Measurements from ENCODE around the gene SYT2.

Gene SYT2

DNA sequence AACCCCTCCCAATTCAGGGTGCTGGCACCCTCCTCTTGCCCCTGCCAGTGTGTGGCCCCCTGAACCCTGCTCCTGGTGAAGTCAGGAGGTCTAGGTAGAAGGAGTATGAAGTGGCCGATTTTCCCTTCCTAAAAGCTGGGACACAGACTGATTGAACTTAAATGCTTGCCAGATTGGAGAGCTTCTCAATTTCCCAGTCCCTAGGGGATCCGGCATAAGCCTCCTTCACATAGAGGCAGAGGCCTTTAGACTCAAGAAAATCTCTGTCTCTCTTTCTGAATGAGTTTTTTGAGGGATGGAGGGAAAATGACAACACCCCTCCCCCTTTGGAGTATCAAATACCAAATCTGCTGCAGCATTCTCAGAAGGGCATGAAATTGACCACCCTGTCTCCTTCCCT, 51.5 kb downstream of the SYT2 start:
- peaks cover 3% of the 10 kb centered on the region for H3K4me1 ChIP-seq (ENCODE audit: control insufficient read depth, insufficient read depth, low read length, unreplicated experiment)
- no peaks in the 10 kb centered on the region for H3K36me3 ChIP-seq (ENCODE audit: insufficient read depth, low read length)
- H3K27me3 ChIP-seq (ENCODE audit: insufficient read depth, low read length): peaks cover 86% of the 10 kb centered on the region
- H2AFZ ChIP-seq (ENCODE audit: low read length, unreplicated experiment): no peak overlapping the region
- no peaks in the 10 kb centered on the region for H3K79me2 ChIP-seq (ENCODE audit: control insufficient read depth, insufficient read depth, low read length, unreplicated experiment)
- no peak overlapping the region for H3K4me3 ChIP-seq (ENCODE audit: low read depth, low read length)
- H3K27ac ChIP-seq (ENCODE audit: low read depth, low read length): no peak overlapping the region

DNA sequence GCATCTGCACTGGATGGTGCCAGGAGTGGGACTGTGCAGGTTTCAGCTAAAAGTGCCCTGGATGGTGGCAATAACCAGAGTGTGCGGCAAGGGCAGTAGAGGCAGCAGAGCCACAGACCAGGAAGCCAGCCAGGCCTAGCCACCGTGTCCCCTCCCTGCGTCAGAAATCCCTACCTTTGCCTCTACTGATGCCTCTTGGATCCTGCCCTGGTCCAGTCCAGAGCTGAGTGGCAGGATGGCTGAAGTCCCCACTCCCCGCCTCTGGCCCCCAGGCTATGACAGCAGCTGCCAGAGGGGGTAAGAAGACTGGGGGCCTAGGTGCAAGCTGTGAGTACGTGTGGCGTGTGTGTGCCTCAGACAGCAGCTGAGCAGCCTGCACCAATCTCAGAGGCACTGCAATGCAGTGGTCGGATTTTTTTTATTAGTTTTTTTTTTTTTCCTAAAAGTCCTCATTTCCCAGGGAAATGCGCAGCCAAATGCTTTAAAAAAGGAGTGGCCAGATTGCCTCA, 51.9 kb downstream of the SYT2 start:
- Histone ChIP-seq H3K79me2 (ENCODE audit: control insufficient read depth, insufficient read depth, low read length, unreplicated experiment) (no peaks in the 10 kb centered on the region), H3K27ac (ENCODE audit: low read depth, low read length) (no peak overlapping the region), H2AFZ (ENCODE audit: low read length, unreplicated experiment) (no peak overlapping the region), H3K4me1 (ENCODE audit: control insufficient read depth, insufficient read depth, low read length, unreplicated experiment) (no peaks in the 10 kb centered on the region), H3K4me3 (ENCODE audit: low read depth, low read length) (no peak overlapping the region), H3K36me3 (ENCODE audit: insufficient read depth, low read length) (no peaks in the 10 kb centered on the region), H3K27me3 (ENCODE audit: insufficient read depth, low read length) (peaks cover 86% of the 10 kb centered on the region)

DNA sequence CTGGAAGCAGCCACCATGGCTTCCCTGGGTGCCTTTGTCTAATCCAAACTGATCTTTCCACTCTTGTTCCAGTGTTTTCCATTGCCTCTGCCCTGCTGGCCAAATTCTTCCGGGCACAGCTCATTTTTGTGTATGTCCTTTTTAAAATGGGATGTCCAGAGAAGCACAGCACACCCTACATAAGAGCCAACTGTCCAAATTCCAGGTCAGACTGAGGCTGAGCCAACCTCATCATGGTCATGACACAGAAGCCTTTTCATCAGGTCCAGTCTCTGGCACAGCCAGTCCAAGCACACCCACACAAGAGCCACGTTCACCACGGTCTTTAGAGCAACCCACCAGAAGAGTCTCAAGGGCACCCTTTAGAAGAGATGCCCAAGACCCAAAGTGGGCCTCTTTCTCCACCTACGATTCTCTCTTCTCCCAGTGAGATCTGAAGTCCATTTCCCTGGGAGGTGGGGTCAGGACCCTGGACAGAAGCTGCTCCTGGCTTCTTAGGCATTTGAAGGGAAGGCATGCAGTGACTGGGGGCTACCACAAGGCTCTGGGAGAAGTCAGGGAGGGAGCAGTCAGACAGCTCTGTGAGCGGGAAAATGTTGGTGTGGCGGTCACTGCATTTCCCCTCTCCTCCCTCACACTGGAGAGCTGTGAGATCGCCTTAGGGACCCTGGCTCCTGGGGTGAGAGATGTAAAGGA, 53.2 kb downstream of the SYT2 start:
- Histone ChIP-seq H3K4me3 (ENCODE audit: low read depth, low read length) (no peak overlapping the region), H3K36me3 (ENCODE audit: insufficient read depth, low read length) (no peaks in the 10 kb centered on the region), H2AFZ (ENCODE audit: low read length, unreplicated experiment) (no peak overlapping the region), H3K27ac (ENCODE audit: low read depth, low read length) (no peak overlapping the region), H3K27me3 (ENCODE audit: insufficient read depth, low read length) (peaks cover 86% of the 10 kb centered on the region), H3K79me2 (ENCODE audit: control insufficient read depth, insufficient read depth, low read length, unreplicated experiment) (no peaks in the 10 kb centered on the region), H3K4me1 (ENCODE audit: control insufficient read depth, insufficient read depth, low read length, unreplicated experiment) (no peaks in the 10 kb centered on the region)

DNA sequence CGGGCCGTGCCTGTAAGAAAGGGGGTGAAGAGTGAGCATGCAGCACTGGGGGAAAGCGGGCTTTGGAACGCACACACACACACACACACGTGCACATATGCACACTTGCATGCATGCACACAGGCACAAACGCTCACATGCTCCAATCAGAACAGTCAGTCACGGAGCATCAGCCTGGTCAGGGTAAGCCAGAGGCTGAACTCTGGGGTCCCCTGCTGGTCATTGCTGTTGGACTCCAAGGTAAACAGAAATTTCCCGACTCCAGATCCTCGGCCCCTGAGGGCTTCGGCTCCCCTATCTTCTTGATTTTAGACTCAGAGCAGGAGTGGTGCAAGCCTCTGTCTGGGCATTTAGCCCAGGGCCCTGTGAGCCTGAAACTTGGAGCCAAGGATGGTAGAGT, 54.2 kb downstream of the SYT2 start:
- H3K79me2 ChIP-seq (ENCODE audit: control insufficient read depth, insufficient read depth, low read length, unreplicated experiment): no peaks in the 10 kb centered on the region
- H3K27me3 ChIP-seq (ENCODE audit: insufficient read depth, low read length): peaks cover 82% of the 10 kb centered on the region
- H2AFZ ChIP-seq (ENCODE audit: low read length, unreplicated experiment): no peak overlapping the region
- no peaks in the 10 kb centered on the region for H3K4me1 ChIP-seq (ENCODE audit: control insufficient read depth, insufficient read depth, low read length, unreplicated experiment)
- no peak overlapping the region for H3K4me3 ChIP-seq (ENCODE audit: low read depth, low read length)
- no peak overlapping the region for H3K27ac ChIP-seq (ENCODE audit: low read depth, low read length)
- no peaks in the 10 kb centered on the region for H3K36me3 ChIP-seq (ENCODE audit: insufficient read depth, low read length)

DNA sequence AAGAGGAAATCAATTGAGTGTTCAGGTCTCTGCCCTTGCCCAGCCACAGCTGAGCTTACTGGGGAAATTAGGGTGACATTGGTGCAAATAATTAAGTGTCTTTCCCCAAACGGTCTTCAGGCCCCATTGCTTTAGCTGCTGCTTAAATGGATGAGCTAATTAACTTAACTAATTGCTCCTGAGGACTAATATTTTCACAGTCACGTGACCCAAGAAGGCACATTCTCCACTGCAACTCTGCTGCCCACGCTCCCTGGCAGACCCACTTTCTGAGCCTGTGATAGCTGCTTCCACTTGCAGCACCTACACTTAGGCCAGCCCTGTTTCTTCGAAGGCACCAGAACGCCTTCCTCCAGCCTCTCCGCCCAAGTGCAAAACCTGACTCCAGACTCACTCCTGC, 56.2 kb downstream of the SYT2 start:
- Histone ChIP-seq H3K36me3 (ENCODE audit: insufficient read depth, low read length) (no peaks in the 10 kb centered on the region), H3K4me3 (ENCODE audit: low read depth, low read length) (no peak overlapping the region), H3K27me3 (ENCODE audit: insufficient read depth, low read length) (peaks cover 86% of the 10 kb centered on the region), H3K79me2 (ENCODE audit: control insufficient read depth, insufficient read depth, low read length, unreplicated experiment) (no peaks in the 10 kb centered on the region), H2AFZ (ENCODE audit: low read length, unreplicated experiment) (no peak overlapping the region), H3K27ac (ENCODE audit: low read depth, low read length) (no peak overlapping the region), H3K4me1 (ENCODE audit: control insufficient read depth, insufficient read depth, low read length, unreplicated experiment) (no peaks in the 10 kb centered on the region)

DNA sequence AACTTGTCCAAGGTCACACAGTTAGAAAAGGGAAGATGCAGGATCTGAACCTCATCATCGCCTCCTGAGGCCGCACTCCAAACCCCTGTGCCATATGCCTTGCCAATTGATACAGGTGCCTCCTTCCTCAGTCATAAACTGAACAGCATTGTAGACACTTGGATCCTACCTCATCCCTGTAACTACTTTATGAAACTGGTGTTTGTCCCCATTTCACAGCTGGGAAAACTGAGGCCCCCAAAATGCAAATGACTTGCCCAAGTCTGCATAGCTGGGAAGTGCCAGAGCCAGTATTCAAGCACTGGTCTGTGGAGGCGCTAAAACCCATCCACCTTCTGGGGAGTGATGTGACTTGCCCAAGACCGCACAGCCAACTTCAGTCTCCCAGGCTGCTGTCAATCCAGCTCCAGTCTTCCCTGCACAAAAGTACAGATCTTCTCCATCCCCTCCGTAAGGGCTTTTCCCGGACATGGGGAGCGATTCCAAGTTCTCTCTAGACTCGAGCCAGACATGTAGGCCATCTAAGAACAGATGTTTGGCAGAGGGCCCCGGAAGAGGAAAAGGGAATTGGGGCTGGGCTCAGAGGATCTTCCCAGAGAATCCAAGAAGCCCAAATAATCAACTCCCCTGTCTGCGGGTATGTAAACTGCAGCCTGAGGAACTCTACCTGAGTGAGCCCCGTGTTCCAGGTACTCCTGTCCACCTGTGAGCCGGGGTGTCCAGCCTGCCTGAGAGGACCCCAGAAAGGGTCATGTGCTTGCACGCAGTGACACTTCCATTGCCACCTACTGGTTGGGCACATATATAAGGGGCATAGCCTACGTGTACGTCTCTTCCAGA, 60.5 kb downstream of the SYT2 start:
- Histone ChIP-seq H3K4me3 (ENCODE audit: low read depth, low read length) (no peak overlapping the region), H3K27me3 (ENCODE audit: insufficient read depth, low read length) (peaks cover 91% of the 10 kb centered on the region), H3K4me1 (ENCODE audit: control insufficient read depth, insufficient read depth, low read length, unreplicated experiment) (no peaks in the 10 kb centered on the region), H3K27ac (ENCODE audit: low read depth, low read length) (no peak overlapping the region), H3K36me3 (ENCODE audit: insufficient read depth, low read length) (no peaks in the 10 kb centered on the region), H2AFZ (ENCODE audit: low read length, unreplicated experiment) (no peak overlapping the region), H3K79me2 (ENCODE audit: control insufficient read depth, insufficient read depth, low read length, unreplicated experiment) (no peaks in the 10 kb centered on the region)

DNA sequence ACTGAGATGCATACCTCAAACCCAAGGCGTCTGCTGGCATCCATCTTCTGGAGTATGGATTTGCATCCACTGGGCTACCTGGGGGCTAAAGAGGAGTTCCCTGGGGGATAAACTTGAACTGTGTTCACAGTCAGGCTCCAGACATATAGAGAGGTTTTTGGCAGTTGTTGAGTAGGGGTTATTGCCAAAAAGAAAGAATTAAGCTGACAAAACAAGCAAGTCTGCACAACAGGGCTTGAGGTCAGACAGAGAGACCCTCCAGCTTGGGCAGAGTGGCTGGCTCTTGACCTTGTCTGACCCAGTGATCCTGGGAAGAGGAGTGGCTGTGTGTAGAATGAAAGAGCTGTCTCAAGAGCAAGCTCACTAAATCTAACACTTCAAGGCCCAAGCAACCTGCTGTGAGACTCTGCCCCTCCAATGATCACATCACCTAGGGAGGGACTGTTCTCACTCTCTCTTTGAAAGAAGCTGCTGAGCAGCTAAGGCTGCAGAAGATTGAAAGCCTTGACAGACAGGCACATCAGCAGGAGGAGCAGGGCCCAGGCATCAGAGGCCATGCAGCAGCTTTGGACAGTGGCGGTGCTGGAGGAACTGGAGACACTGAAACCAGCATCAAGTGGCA, 61.5 kb downstream of the SYT2 start:
- Histone ChIP-seq H3K27ac (ENCODE audit: low read depth, low read length) (no peak overlapping the region), H3K36me3 (ENCODE audit: insufficient read depth, low read length) (no peaks in the 10 kb centered on the region), H2AFZ (ENCODE audit: low read length, unreplicated experiment) (no peak overlapping the region), H3K79me2 (ENCODE audit: control insufficient read depth, insufficient read depth, low read length, unreplicated experiment) (no peaks in the 10 kb centered on the region), H3K27me3 (ENCODE audit: insufficient read depth, low read length) (peaks cover 91% of the 10 kb centered on the region), H3K4me3 (ENCODE audit: low read depth, low read length) (no peak overlapping the region), H3K4me1 (ENCODE audit: control insufficient read depth, insufficient read depth, low read length, unreplicated experiment) (no peaks in the 10 kb centered on the region)

DNA sequence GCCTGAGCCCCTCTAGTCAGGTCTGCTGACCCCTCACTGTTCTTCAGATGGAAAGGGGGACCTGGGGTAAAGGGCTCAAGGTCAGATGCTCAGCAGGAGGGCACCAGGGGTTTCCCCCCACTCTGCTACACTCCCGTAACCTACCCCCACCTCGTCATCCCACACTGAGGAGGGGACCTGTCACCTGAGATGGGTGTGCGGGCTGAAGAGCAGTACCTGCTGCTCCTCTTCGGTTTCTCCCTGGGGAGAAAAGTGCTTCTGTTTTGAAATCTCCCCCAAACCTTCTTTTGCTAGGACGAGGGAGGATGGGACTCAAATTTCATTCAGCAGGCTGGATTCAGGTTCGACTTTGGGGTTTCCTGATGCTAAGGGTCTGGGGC, 65.2 kb downstream of the SYT2 start:
- Histone ChIP-seq H2AFZ (ENCODE audit: low read length, unreplicated experiment) (no peak overlapping the region), H3K4me3 (ENCODE audit: low read depth, low read length) (no peak overlapping the region), H3K4me1 (ENCODE audit: control insufficient read depth, insufficient read depth, low read length, unreplicated experiment) (no peaks in the 10 kb centered on the region), H3K36me3 (ENCODE audit: insufficient read depth, low read length) (no peaks in the 10 kb centered on the region), H3K27me3 (ENCODE audit: insufficient read depth, low read length) (peaks cover 93% of the 10 kb centered on the region), H3K27ac (ENCODE audit: low read depth, low read length) (no peak overlapping the region), H3K79me2 (ENCODE audit: control insufficient read depth, insufficient read depth, low read length, unreplicated experiment) (no peaks in the 10 kb centered on the region)

DNA sequence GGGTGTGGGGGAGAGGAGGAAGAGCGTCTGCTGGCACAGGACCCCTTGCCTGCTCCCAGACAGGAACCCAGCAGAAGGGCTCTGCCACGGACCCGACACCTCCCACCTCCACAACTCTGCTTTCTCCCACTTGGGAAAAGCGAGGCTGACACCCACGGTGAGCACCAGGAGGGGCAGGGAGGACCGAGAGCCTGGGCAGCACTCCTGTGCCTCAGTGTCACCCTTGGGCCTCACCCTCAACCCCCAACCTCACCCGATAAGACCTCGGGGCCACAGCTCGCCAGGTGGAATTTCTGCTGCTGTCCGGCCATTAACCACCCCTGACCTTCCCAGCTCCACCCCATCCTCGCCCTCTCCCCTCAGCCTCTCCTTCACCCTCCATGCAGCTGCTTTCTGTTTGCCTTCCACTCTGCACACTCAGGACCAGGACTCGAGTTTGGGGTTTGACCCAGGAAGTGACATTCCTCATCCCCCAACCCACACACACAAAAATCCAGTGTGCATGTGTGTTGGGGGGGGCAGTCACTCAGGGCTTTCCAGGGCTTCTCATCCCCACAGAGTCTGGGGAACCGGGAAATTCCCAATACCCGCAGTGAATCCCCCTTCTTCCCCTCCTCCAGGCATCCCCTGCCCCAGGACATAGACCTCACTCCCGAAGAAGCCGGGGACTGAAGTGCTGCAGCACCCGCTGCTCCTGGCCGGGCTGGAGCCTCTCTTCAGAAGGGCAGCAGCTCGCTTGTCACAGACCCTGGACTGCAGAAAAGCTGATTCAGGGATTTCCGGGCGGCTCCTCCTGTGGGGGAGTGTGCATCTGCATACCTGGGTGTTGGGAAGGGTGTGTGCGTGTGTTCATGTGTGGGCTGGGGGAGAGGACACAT, 65.8 kb downstream of the SYT2 start:
- no peak overlapping the region for H2AFZ ChIP-seq (ENCODE audit: low read length, unreplicated experiment)
- no peak overlapping the region for H3K4me3 ChIP-seq (ENCODE audit: low read depth, low read length)
- H3K36me3 ChIP-seq (ENCODE audit: insufficient read depth, low read length): no peaks in the 10 kb centered on the region
- H3K27me3 ChIP-seq (ENCODE audit: insufficient read depth, low read length): peaks cover 92% of the 10 kb centered on the region
- H3K4me1 ChIP-seq (ENCODE audit: control insufficient read depth, insufficient read depth, low read length, unreplicated experiment): no peaks in the 10 kb centered on the region
- H3K79me2 ChIP-seq (ENCODE audit: control insufficient read depth, insufficient read depth, low read length, unreplicated experiment): no peaks in the 10 kb centered on the region
- H3K27ac ChIP-seq (ENCODE audit: low read depth, low read length): no peak overlapping the region
